Effector memory CD8-positive, alpha-beta T cell (primary cell): ENCODE results near the gene RASGRF1.

ENCODE experiments used
- ATAC-seq: fragments of 150-1000 bp; cut with Tn5 transposase; replicated peaks from 2 replicates; pipeline ENCODE4 v1.10.0; 2021; ENCODE audit warnings: mild to moderate bottlenecking, moderate library complexity
- DNase-seq, 3 experiments: peaks; one replicate each; pipeline ENCODE4 v3.0.0; 2021
- H3K27ac Mint-ChIP-seq, 2 donors: one replicate each; pipeline ENCODE4 v1.8.0; 2022; ENCODE audit warnings: mild to moderate bottlenecking in 2 of 2, mixed read lengths in 2 of 2, moderate library complexity in 2 of 2
- H3K27me3 Mint-ChIP-seq, 2 donors: one replicate each; pipeline ENCODE4 v1.8.0; 2022; ENCODE audit warnings: mixed read lengths in 2 of 2
- H3K36me3 Mint-ChIP-seq: one replicate; pipeline ENCODE4 v1.8.0; 2022; ENCODE audit warnings: mild to moderate bottlenecking, moderate library complexity, mixed read lengths; ENCODE audit not compliant: insufficient read depth
- H3K4me1 Mint-ChIP-seq, 2 donors: one replicate each; pipeline ENCODE4 v1.8.0; 2022; ENCODE audit warnings: low read depth in 2 of 2, mixed read lengths in 2 of 2
- H3K4me3 Mint-ChIP-seq, 2 donors: one replicate each; pipeline ENCODE4 v1.8.0; 2022; ENCODE audit warnings: mild to moderate bottlenecking in 2 of 2, mixed read lengths in 2 of 2, moderate library complexity in 2 of 2
- H3K9me3 Mint-ChIP-seq, 2 donors: one replicate each; pipeline ENCODE4 v1.8.0; 2022; ENCODE audit warnings: mixed read lengths in 2 of 2

RASGRF1 gene

GRCh38 chr15:79051941-79052731, 38.4 kb downstream of the RASGRF1 start:
- DNase-seq (no peak), ATAC-seq (no peak)
- Mint-ChIP-seq H3K9me3 (no peaks in the 10 kb centered on the region), H3K27ac (no peak overlapping the region), H3K36me3 (no peaks in the 10 kb centered on the region), H3K4me1 (no peaks in the 10 kb centered on the region), H3K27me3 (peaks cover 34 to 72% of the 10 kb centered on the region in 2 donors), H3K4me3 (no peak overlapping the region)

GRCh38 chr15:79051029-79051428, 39.6 kb downstream of the RASGRF1 start:
- DNase-seq (no peak), ATAC-seq (no peak)
- H3K27me3 Mint-ChIP-seq, result peaks cover 30 to 69% of the 10 kb centered on the region in 2 donors
- H3K4me3 Mint-ChIP-seq, result no peak overlapping the region
- no peak overlapping the region for H3K27ac Mint-ChIP-seq
- H3K36me3 Mint-ChIP-seq, result no peaks in the 10 kb centered on the region
- no peaks in the 10 kb centered on the region for H3K9me3 Mint-ChIP-seq
- no peaks in the 10 kb centered on the region for H3K4me1 Mint-ChIP-seq

GRCh38 chr15:79050341-79050740, 40.2 kb downstream of the RASGRF1 start:
- DNase-seq, result no peak
- Mint-ChIP-seq H3K4me1 (no peaks in the 10 kb centered on the region), H3K27me3 (peaks cover 27 to 62% of the 10 kb centered on the region in 2 donors), H3K27ac (no peak overlapping the region), H3K4me3 (no peak overlapping the region), H3K9me3 (no peaks in the 10 kb centered on the region), H3K36me3 (no peaks in the 10 kb centered on the region)
- ATAC-seq, result no peak

GRCh38 chr15:79049416-79049815, 41.2 kb downstream of the RASGRF1 start:
- DNase-seq (no peak), ATAC-seq (no peak)
- H3K27me3 Mint-ChIP-seq, result peaks cover 28 to 56% of the 10 kb centered on the region in 2 donors
- H3K4me1 Mint-ChIP-seq, result no peaks in the 10 kb centered on the region
- no peaks in the 10 kb centered on the region for H3K36me3 Mint-ChIP-seq
- no peaks in the 10 kb centered on the region for H3K9me3 Mint-ChIP-seq
- H3K4me3 Mint-ChIP-seq, result no peak overlapping the region
- no peak overlapping the region for H3K27ac Mint-ChIP-seq

- DNase-seq, result no peak
- H3K4me3 Mint-ChIP-seq, result no peak overlapping the region
- no peak for ATAC-seq
Observed at GRCh38 chr15:79047676-79048439, 42.7 kb downstream of the RASGRF1 start.

GRCh38 chr15:79046691-79047404, 43.7 kb downstream of the RASGRF1 start:
- Mint-ChIP-seq H3K9me3 (no peaks in the 10 kb centered on the region), H3K27me3 (peaks cover 30 to 58% of the 10 kb centered on the region in 2 donors), H3K4me1 (no peaks in the 10 kb centered on the region), H3K36me3 (no peaks in the 10 kb centered on the region), H3K4me3 (no peak overlapping the region), H3K27ac (no peak overlapping the region)
- no peak for ATAC-seq
- DNase-seq, result no peak

More at GRCh38 chr15:79047676-79048439, 42.7 kb downstream of the RASGRF1 start:
- H3K9me3 Mint-ChIP-seq, result no peaks in the 10 kb centered on the region
- H3K36me3 Mint-ChIP-seq, result no peaks in the 10 kb centered on the region
- no peak overlapping the region for H3K27ac Mint-ChIP-seq
- H3K4me1 Mint-ChIP-seq, result no peaks in the 10 kb centered on the region
- H3K27me3 Mint-ChIP-seq, result peaks cover 33 to 60% of the 10 kb centered on the region in 2 donors

- Mint-ChIP-seq H3K4me3 (no peak overlapping the region), H3K9me3 (no peaks in the 10 kb centered on the region), H3K27ac (no peak overlapping the region), H3K4me1 (no peaks in the 10 kb centered on the region), H3K27me3 (peaks cover 44 to 71% of the 10 kb centered on the region in 2 donors), H3K36me3 (peaks cover 2% of the 10 kb centered on the region)
- DNase-seq (no peak), ATAC-seq (no peak)
Observed at GRCh38 chr15:79045041-79045440, 45.5 kb downstream of the RASGRF1 start.

- DNase-seq (no peak), ATAC-seq (no peak)
- Mint-ChIP-seq H3K36me3 (peaks cover 2% of the 10 kb centered on the region), H3K4me3 (no peak overlapping the region), H3K27ac (no peak overlapping the region), H3K9me3 (no peaks in the 10 kb centered on the region), H3K4me1 (no peaks in the 10 kb centered on the region), H3K27me3 (peaks cover 32 to 57% of the 10 kb centered on the region in 2 donors)
Observed at GRCh38 chr15:79042213-79042928, 48.2 kb downstream of the RASGRF1 start.

GRCh38 chr15:79041601-79042168, 48.9 kb downstream of the RASGRF1 start:
- H3K36me3 Mint-ChIP-seq, result peaks cover 2% of the 10 kb centered on the region
- H3K27ac Mint-ChIP-seq, result no peak overlapping the region
- no peaks in the 10 kb centered on the region for H3K4me1 Mint-ChIP-seq
- H3K4me3 Mint-ChIP-seq, result no peak overlapping the region
- no peaks in the 10 kb centered on the region for H3K9me3 Mint-ChIP-seq
- peaks cover 37 to 57% of the 10 kb centered on the region in 2 donors for H3K27me3 Mint-ChIP-seq
- no peak for DNase-seq
- ATAC-seq, result no peak

GRCh38 chr15:79037848-79038247, 52.7 kb downstream of the RASGRF1 start:
- DNase-seq (no peak), ATAC-seq (no peak)
- peaks cover 2% of the 10 kb centered on the region for H3K36me3 Mint-ChIP-seq
- no peak overlapping the region for H3K27ac Mint-ChIP-seq
- peaks cover 45 to 64% of the 10 kb centered on the region in 2 donors for H3K27me3 Mint-ChIP-seq
- H3K4me1 Mint-ChIP-seq, result no peaks in the 10 kb centered on the region
- H3K9me3 Mint-ChIP-seq, result no peaks in the 10 kb centered on the region
- no peak overlapping the region for H3K4me3 Mint-ChIP-seq

GRCh38 chr15:79036323-79036722, 54.3 kb downstream of the RASGRF1 start:
- Mint-ChIP-seq H3K9me3 (no peaks in the 10 kb centered on the region), H3K27me3 (peaks cover 35 to 54% of the 10 kb centered on the region in 2 donors), H3K36me3 (peaks cover 2% of the 10 kb centered on the region), H3K4me3 (no peak overlapping the region), H3K27ac (no peak overlapping the region), H3K4me1 (no peaks in the 10 kb centered on the region)
- no peak for DNase-seq
- no peak for ATAC-seq

- Mint-ChIP-seq H3K36me3 (peaks cover 2% of the 10 kb centered on the region), H3K4me3 (no peak overlapping the region), H3K27ac (no peak overlapping the region), H3K4me1 (no peaks in the 10 kb centered on the region), H3K9me3 (no peaks in the 10 kb centered on the region), H3K27me3 (peaks cover 32 to 50% of the 10 kb centered on the region in 2 donors)
- ATAC-seq (no peak), DNase-seq (no peak)
Observed at GRCh38 chr15:79035814-79036213, 54.8 kb downstream of the RASGRF1 start.
